ENCODE results near the gene PSMD3.

PSMD3 gene

GRCh38 chr17:39960524-39961041 is 20.0 kb upstream of the PSMD3 start:
- no peak for DNase-seq (ENCODE audit: low read depth in 2 of 2)

GRCh38 chr17:39962642-39963220 is 17.9 kb upstream of the PSMD3 start, which contains the start of gene GSDMA:
TSS of gene GSDMA (plus strand) at chr17:39963004. CDS start at chr17:39965688, 2,684 bp downstream.
- no peak for DNase-seq (ENCODE audit: low read depth in 2 of 2)

GRCh38 chr17:39963829-39964228 is 16.8 kb upstream of the PSMD3 start:
- no peak for DNase-seq (ENCODE audit: low read depth in 2 of 2)

DNA sequence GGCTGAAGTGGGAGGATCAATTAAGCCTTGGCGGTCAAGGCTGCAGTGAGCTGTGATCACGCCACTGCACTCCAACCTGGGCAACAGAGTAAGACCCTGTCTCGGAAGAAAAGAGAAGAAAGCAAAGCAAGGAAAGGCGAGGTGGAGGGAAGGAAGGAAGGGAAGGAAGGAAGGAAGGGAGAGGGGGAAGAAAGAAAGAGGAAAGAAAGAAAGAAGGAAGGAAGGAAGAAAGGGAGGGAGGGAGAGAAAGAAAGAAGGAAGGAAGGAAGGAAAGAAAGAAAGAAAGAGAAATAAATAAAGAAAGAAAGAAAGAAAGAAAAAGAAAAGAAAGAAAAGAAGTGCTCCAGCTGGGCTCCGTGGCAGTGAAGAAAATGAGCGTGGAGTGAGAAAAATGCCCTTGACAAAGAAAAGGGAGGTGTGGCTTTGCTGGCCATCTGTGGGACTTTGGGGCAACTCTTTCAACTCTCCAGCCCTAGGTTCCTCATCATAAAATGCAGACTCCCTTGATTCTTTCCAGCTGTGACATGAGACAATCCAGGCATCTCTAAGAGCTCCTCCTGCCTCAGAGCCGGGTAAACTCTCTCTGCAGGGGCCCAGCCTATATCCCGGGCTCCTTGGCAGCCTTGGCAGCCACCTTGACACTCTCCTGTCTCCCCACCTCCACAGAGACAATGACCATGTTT is 15.4 kb upstream of the PSMD3 start:
- DNase-seq (ENCODE audit: low read depth in 2 of 2), result no peak

GRCh38 chr17:39966771-39967170 is 13.8 kb upstream of the PSMD3 start:
- DNase-seq (ENCODE audit: low read depth in 2 of 2), result no peak

GRCh38 chr17:39968761-39969160 is 11.8 kb upstream of the PSMD3 start:
- DNase-seq (ENCODE audit: low read depth in 2 of 2), result no peak

GRCh38 chr17:39969375-39969774 is 11.2 kb upstream of the PSMD3 start:
- no peak for DNase-seq (ENCODE audit: low read depth in 2 of 2)

DNA sequence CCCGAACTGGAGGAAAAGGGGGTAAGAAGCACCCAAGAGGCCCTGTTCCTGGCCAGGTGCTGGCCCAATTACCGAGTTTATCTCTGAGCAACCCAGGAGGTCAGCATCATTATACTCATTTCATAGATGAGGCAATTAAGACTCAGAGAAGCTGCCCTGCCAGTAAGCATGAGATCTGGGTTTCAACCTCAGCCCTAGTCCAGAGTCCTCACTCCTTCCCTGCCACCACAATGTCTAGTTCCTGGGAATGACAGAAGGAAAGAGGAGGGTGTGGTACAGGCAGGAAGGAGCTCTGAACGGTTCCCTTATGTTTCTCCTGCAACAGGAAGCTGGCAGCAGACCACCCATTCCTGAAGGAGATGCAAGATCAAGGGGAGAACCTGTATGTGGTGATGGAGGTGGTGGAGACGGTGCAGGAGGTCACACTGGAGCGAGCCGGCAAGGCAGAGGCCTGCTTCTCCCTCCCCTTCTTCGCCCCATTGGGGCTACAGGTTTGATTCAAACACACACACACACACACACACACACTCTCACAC is 10.4 kb upstream of the PSMD3 start:
- DNase-seq (ENCODE audit: low read depth in 2 of 2), result no peak

DNA sequence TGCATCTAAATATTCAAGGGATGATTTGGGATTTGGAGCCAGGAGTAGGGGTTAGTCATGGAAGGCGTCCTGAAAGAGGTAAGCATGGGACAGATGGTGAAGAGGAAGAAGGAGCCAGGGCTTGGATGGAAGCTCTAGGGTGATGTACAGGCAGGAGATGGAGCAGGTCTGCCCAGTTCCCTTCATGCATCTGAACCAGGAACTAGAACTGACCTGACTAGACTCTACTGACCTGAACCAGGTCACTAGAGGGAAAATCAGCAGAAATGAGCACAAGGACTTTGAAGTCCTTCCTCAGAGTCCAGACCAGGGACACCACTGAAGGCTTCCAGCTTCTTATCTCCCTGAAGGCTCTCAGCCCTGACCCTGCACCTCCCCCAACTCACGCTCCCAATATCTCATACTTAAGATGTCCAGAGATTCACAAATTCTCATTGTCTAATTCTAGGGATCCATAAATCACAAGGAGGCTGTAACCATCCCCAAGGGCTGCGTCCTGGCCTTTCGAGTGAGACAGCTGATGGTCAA is 9.5 kb upstream of the PSMD3 start:
- no peak for DNase-seq (ENCODE audit: low read depth in 2 of 2)

DNA sequence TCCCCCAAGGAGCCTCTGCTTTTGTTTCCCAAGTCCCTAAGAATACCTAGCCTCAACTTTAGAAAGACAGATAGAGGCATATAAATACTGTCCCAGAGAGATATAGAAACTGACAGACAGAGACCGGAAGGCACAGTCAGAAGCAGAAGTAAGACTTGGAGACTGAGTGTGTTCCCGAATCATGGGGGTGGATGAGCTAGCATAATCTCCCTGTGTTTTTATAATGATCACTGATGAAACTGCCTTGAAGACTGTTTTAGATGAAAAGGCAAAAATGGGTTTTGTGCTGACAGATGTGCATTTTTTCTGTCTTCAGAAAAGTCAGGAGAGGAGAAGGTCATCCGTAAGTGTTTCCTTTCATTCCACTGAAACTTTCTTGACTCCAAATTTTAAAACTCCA is 8.3 kb upstream of the PSMD3 start:
- no peak for DNase-seq (ENCODE audit: low read depth in 2 of 2)

DNA sequence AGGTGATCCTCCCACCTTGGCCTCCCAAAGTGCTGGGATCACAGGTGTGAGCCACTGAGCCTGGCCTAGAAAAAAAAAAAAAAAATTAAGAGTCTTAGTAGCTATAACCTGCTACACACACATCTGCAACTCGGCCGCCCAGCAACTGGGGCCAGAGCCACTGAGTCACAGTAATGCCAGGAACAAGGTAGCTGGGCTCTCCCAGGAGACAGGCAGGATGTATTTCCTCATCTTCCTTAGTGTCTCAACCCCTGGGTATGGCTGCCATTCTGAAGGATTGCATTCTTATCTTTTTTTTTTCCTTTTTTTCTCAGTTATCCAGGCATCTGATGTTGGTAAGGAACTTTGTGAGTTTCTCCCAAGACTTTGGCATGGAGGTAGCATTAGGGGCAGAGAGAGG is 7.1 kb upstream of the PSMD3 start:
- no peak for DNase-seq (ENCODE audit: low read depth in 2 of 2)

DNA sequence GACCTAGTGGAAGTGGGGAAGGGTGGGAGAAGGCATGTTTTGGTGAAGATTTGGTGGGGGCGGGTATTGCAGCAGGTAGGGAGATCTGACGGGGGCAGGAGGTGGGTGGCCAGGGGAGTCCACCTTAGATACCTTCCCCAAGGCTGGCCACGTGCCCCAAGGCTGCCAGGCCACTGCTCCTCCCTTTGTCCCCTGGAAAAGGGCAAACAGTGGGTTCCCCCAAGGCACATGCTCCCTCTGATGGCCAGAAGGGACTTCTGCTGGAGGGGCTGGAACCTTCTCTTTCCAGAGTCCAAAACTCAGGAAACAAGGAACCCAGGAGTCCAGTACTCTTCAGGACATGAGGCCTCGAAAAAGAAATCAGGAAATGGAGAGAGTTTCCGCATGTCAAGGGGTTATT is 6.2 kb upstream of the PSMD3 start:
- no peak for DNase-seq (ENCODE audit: low read depth in 2 of 2)

DNA sequence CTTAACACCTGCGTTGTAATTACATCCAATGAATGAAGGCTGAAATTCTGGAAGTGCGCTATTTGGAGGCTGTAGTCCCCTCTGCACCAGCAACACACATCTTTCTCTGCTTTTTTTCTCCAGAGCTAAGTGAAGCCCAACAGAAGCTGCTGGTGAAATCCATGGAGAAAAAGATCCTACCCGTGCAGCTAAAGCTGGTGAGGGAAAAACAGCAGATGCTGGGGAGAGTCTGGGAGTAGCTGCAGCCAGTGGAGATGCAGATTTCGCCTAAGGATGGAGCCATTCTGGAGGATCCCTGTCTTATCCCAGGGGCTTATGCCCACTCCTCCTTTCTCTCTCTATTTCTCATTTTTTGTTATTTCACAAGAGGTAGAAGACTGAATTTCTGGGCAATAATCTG is 4.8 kb upstream of the PSMD3 start:
- no peak for DNase-seq (ENCODE audit: low read depth in 2 of 2)

DNA sequence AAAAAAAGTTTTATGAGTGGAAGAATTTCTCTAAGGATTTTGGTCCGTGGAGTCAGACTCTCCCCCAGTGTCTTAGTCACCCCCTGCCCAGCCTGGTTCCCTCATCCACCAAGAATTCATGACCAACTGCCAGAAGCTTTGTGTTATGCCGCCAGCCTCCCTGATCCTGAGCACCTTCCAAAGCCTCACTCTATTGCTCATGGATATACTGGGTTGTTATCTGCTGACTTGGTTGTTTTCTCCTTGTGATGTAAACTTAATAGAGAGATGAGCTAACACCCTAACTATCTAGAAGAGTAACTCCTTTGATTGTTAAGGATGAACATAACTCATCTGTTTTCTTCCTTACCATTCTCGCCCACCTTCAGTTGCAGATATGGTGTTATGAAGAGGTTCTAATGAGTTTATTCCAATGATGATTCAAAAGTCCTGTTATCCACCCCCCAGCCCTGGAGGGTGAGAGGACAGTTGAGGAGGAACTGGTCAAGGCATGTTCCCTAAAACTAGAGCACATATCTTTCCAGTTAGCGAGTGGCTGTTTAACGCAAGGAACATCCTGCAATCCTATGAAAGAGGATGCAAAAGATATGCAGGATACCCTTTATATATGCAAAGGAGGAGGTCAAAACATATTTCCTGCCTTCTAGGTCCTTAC is 1.5 kb upstream of the PSMD3 start:
- DNase-seq (ENCODE audit: low read depth in 2 of 2), result no peak

GRCh38 chr17:39979893-39980350 is 685 bp upstream of the PSMD3 start:
- no peak for DNase-seq (ENCODE audit: low read depth in 2 of 2)

GRCh38 chr17:39981207-39981741 is 667 bp downstream of the PSMD3 start:
- no peak for DNase-seq (ENCODE audit: low read depth in 2 of 2)

GRCh38 chr17:39981766-39982375 is 1.3 kb downstream of the PSMD3 start:
- no peak for DNase-seq (ENCODE audit: low read depth in 2 of 2)

GRCh38 chr17:39988206-39988810 is 7.7 kb downstream of the PSMD3 start:
- no peak for DNase-seq (ENCODE audit: low read depth in 2 of 2)

- no peak for DNase-seq (ENCODE audit: low read depth in 2 of 2)
Measured at GRCh38 chr17:39994448-39994847, 13.8 kb downstream of the PSMD3 start.

DNA sequence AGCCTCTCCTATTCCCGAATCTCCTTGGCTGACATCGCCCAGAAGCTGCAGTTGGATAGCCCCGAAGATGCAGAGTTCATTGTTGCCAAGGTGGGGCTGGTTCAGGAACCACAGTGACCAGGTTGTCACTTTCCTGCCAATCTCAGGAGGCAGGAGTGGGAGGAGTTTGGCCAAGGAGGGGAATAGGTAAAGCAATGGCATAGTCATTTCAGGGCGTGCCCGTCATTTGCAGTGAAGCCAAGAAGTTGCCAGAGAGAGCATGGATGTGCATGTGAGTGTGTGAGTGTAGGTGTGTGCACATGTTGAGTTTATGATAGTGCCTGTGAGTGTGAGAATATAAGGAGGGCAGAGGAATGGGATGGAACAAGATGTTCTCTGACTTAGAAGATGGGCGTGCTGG is 14.8 kb downstream of the PSMD3 start:
- DNase-seq (ENCODE audit: low read depth in 2 of 2), result no peak

- no peak for DNase-seq (ENCODE audit: low read depth in 2 of 2)
Measured at GRCh38 chr17:39996162-39996561, 15.6 kb downstream of the PSMD3 start.

All from stimulated activated CD8-positive, alpha-beta memory T cell treated with anti-CD3 and anti-CD28 coated beads, Interleukin-7, amount 100 ng/mL, for 4 hours (primary cell).